Kidney (tissue), 14 donors: ENCODE data around the gene CORO2A. TPM values are rescaled to one million over a fixed set of nuclear protein-coding genes. Genes with fewer than 3 reads are reported as not detected.

Source experiments
- DNase-seq, 5 donors: peaks; one replicate each; pipeline ENCODE4 v3.0.0-alpha.2; 2013 to 2020
- FAIRE-seq: peaks from 2 replicates; lab custom pipeline; 2012; peaks lifted over from hg19 to GRCh38; lab: Jason Lieb, UNC
- H3K27ac ChIP-seq, 2 donors: one replicate each; pipeline ENCODE4 v1.7.0; 2013; ENCODE audit warnings: low read depth in 2 of 2, low read length in 2 of 2, inconsistent platforms in 1 of 2
- H3K27me3 ChIP-seq: one replicate; pipeline ENCODE4 v1.7.1; 2013; ENCODE audit warnings: low read length, inconsistent platforms; ENCODE audit not compliant: control insufficient read depth, insufficient read depth
- H3K36me3 ChIP-seq, 3 donors: one replicate each; pipeline versions ENCODE4 v1.7.0 to v1.7.1; 2013; ENCODE audit warnings: low read length in 3 of 3, control low read depth in 1 of 3, inconsistent platforms in 1 of 3; ENCODE audit not compliant: insufficient read depth in 3 of 3, control insufficient read depth in 2 of 3
- H3K4me1 ChIP-seq, 3 donors: one replicate each; pipeline versions ENCODE4 v1.7.0 to v1.7.1; 2013; ENCODE audit warnings: low read length in 3 of 3, inconsistent platforms in 1 of 3, low read depth in 1 of 3; ENCODE audit not compliant: control insufficient read depth in 2 of 3, insufficient read depth in 2 of 3
- H3K4me3 ChIP-seq, 3 donors: one replicate each; pipeline versions ENCODE4 v1.7.0 to v1.8.1; 2013; ENCODE audit warnings: low read length in 3 of 3, control low read depth in 1 of 3, inconsistent platforms in 1 of 3
- H3K9ac ChIP-seq, 3 donors: one replicate each; pipeline versions ENCODE4 v1.7.0 to v1.7.1; 2013; ENCODE audit warnings: low read length in 3 of 3, control low read depth in 1 of 3, inconsistent platforms in 1 of 3
- H3K9me3 ChIP-seq, 3 donors: one replicate each; pipeline versions ENCODE4 v1.7.0 to v1.7.1; 2013; ENCODE audit warnings: low read length in 3 of 3, control low read depth in 1 of 3, inconsistent platforms in 1 of 3; ENCODE audit not compliant: control insufficient read depth in 2 of 3, insufficient read depth in 1 of 3
- CTCF ChIP-seq: IDR thresholded peaks from 3 replicates; pipeline ENCODE4 v1.5.1; 2012; ENCODE audit warnings: mild to moderate bottlenecking, moderate library complexity, borderline replicate concordance; ENCODE audit not compliant: insufficient read depth; ENCODE audit errors: extremely low read depth
- intact Hi-C: fragments of 100-400 bp; cut with DNase I; formaldehyde crosslinking; loops from one replicate; pipeline ENCODE4 v1.11.1; 2022
- microRNA-seq: library from miRNA; unstranded; fragments of <30 nt; microRNA quantifications from one replicate; pipeline ENCODE4 v1.2.0, GENCODE V29; 2020
- polyA plus RNA-seq: library from polyadenylated mRNA; stranded (reverse); fragments of 350-450 nt; fragmentation: Illumina TruSeq; extraction: RNeasy Lipid Tissue Mini Kit (QIAGEN cat#74804); gene quantifications from one replicate; pipeline ENCODE4 v1.2.3, GENCODE V29; 2014; ENCODE audit warnings: low read depth, low replicate concordance; ENCODE audit not compliant: insufficient read depth
- total RNA-seq: library from RNA; stranded (reverse); fragmentation: NEBNext Ultra II Directional; extraction: Animal tissue kit (Norgen Biotek cat#: 25700); gene quantifications from one replicate; pipeline ENCODE4 v1.2.1, GENCODE V29; 2021
- donor health status: control.
- donor health status: control.
- donor health status: control.
- donor health status: control.
- donor health status: control.
- donor health status: DM: yes; HTN: yes; CAD: no.
- donor health status: Normal renal cell carcinoma (clear cell type).

Gene CORO2A
- total and polyA plus RNA-seq, 2 donors from 2014 or later, result 0.90 to 5.3 TPM

- Histone ChIP-seq H3K4me1 (no peaks in the 10 kb centered on the region), H3K9me3 (no peaks in the 10 kb centered on the region), H3K27ac (no peak overlapping the region), H3K9ac (no peak overlapping the region), H3K36me3 (peaks cover 0 to 9% (median 4%) of the 10 kb centered on the region in 3 donors), H3K4me3 (no peak overlapping the region), H3K27me3 (no peaks in the 10 kb centered on the region)
- FAIRE-seq (no peak), DNase-seq (no peak)
- no peak for TF ChIP-seq CTCF
- intact Hi-C loops, result no loop called here
Observed at GRCh38 chr9:98075332-98075805, 117.1 kb downstream of the CORO2A start.

- intact Hi-C loops, result no loop called here
- TF ChIP-seq CTCF, result peak; percentile 89
- H3K4me3 ChIP-seq, result no peak overlapping the region
- DNase-seq, result peak in 4 of 5 donors; percentile 67 to 81 (median 73)
- H3K27ac ChIP-seq, result no peak overlapping the region
- H3K9me3 ChIP-seq, result no peaks in the 10 kb centered on the region
- H3K27me3 ChIP-seq, result no peaks in the 10 kb centered on the region
- H3K36me3 ChIP-seq, result peaks cover 0 to 4% (median 4%) of the 10 kb centered on the region in 3 donors
- FAIRE-seq, result no peak
- no peaks in the 10 kb centered on the region for H3K4me1 ChIP-seq
- H3K9ac ChIP-seq, result no peak overlapping the region
Observed at GRCh38 chr9:98074115-98074990, 118.1 kb downstream of the CORO2A start.

GRCh38 chr9:98071737-98072136 lies 120.7 kb downstream of the CORO2A start:
- Histone ChIP-seq H3K27me3 (no peaks in the 10 kb centered on the region), H3K4me1 (no peaks in the 10 kb centered on the region), H3K27ac (no peak overlapping the region), H3K9me3 (no peaks in the 10 kb centered on the region), H3K4me3 (no peak overlapping the region), H3K36me3 (peaks cover 0 to 4% (median 0%) of the 10 kb centered on the region in 3 donors), H3K9ac (no peak overlapping the region)
- intact Hi-C loops, result no loop called here
- FAIRE-seq, result no peak
- TF ChIP-seq CTCF, result no peak
- DNase-seq, result no peak

Small RNA genes lying within 50 kb of the gene (microRNA-seq; reads per million reads assigned to microRNA genes)
- gene MIR6854, result not detected

Other genes starting within 250 kb of the CORO2A start
- 101 TPM for gene ANP32B, start 209.3 kb downstream of the CORO2A start, total RNA-seq
- gene ANP32B, start 209.3 kb downstream of the CORO2A start, polyA plus RNA-seq, result 101 TPM
- gene NANS, start 135.9 kb downstream of the CORO2A start, total RNA-seq, result 35.8 TPM
- 47.7 TPM for gene NANS, start 135.9 kb downstream of the CORO2A start, polyA plus RNA-seq
- 26.3 TPM for gene TRIM14, start 73.4 kb downstream of the CORO2A start, total RNA-seq
- gene TRIM14, start 73.4 kb downstream of the CORO2A start, polyA plus RNA-seq, result 11.3 TPM
- 19.6 TPM for gene TBC1D2, start 63.0 kb upstream of the CORO2A start, total RNA-seq
- 7.7 TPM for gene TBC1D2, start 63.0 kb upstream of the CORO2A start, polyA plus RNA-seq